HS-5 (cell line): ENCODE measurements around the gene SDHB.
"Not testable (repeated sequence)": the region's sequence is repeated elsewhere in the genome, so short reads cannot be mapped to it uniquely, and the experiment has no call there.

Experiments used
- DNase-seq: peaks from one replicate; pipeline ENCODE4 v3.0.0-alpha.2; 2012; ENCODE audit warnings: low read depth

SDHB gene

DNA sequence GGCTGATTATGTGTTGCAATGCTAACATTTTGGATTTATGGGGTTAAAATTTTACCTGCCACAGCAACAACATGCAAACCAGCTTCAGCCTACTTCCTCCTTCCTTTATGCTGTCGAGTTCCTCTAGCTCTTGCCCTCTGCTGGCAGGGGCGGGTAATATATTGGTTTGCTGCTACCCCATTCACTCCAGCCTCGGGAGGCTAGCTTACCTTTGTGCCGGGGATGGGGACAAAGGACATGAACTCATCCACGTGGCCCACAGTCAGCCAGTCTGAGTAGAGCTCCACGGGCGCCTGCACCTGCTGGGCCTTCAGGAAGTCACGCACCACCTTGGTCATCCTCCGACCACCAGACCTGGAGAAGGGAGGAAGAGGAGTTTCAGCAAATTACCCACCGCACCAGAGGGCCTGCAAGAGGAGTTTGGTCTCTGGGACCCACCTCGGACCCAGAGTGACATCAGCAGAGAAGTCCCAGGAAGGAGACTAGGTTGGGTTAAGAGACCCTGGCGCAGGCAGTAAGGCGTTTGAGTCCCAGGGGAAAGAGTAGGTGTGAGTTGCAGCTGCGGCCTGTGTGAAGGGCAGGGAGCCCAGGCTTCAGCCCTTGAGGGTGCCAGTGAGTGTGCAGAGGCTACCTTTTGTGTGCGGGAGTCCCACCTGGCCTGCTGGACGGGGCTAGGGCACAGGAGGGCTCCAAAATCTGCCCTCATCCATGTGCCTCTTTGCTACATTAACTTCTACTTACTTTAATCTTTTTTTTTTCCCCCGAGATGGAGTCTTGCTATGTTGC, 21.8 kb upstream of the SDHB start:
- DNase-seq = no peak

DNA sequence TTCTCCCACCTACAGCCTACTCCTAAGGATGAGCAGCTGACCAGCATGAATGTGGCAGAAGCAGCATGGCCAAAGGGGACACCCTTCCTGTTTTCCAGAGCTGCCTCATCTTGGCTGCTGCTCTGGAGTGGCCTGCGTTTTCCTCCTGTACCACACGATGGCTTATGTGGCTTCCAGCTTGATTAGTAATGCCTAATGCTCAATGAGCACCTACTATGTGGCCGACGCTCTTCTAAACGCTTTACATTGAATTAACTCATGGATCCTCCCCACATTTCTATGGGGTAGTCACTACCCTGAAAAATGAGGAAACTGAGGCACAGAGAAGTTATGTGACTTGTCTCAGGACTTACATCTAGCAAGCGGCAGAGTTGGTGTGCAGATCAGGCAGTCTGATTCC, 18.0 kb upstream of the SDHB start:
- DNase-seq = no peak

DNA sequence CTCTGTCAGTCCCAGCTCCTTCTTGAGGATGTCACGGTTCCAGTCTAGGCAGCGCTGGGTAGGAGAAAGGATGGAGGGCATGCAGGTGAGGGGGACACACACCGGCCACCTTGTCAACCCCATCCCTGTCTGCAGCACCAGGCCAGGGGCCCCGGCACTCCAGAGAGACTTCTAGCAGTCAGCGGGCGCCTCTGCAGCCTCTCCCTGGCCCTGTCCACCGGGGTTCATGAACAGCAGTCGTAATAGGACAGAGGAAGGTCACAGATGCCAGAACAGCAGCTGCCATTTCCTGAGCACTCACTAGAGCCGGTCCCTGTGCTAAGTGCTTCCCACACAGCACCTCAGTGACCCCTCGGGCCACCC, 16.3 kb upstream of the SDHB start:
- DNase-seq = no peak

DNA sequence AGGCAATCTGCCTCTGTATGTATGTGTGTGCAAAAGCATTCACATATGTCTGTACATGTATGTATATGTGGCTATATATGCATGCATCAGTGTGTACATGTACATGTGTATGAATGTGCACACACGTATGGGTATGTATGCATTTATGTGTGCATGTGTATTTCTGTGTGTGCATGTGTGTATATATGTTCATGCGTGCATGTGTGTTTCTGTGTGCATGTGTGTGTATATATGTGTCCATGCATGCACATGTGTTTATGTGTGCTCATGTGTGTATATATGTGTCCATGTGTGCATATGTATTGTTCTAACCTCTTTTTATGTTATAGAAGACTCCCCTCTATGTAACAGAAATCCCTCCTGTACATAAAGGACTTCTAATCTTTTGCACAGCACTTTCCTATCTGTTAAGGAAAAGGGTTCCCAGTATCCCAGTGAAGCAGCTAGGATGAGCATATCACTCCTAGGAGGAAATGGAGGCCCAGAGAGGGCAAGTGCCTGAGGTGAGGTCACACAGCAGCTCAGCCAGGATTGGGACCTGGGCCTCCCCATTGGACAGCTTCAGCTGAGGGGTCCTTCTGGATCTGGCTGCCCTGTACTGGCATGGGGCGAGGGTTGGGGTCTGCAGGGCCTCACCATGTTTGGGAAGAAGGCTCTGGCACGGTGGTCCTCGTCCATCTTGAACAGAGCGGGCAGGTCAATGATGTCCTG, 15.8 kb upstream of the SDHB start:
- DNase-seq = no peak

DNA sequence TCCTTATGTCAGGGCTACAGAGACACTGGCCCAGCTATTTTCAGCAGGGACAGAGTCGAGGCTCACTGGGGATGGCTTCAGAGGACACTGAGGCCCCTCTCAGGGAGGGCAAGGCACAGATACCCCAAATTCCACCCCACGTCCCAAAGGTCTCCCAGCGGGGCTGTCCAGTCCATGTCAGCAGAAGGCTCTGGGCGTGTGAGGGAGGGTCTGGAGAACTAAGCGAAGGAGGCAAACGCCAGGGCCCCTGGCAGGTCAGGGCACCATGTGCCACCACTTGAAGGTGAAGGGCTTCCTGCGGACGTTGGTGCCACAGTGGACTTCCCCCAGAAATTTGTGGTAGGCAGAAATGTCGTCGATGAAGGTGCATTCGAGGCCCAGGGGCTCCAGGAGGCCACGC, 15.0 kb upstream of the SDHB start:
- no peak for DNase-seq

DNA sequence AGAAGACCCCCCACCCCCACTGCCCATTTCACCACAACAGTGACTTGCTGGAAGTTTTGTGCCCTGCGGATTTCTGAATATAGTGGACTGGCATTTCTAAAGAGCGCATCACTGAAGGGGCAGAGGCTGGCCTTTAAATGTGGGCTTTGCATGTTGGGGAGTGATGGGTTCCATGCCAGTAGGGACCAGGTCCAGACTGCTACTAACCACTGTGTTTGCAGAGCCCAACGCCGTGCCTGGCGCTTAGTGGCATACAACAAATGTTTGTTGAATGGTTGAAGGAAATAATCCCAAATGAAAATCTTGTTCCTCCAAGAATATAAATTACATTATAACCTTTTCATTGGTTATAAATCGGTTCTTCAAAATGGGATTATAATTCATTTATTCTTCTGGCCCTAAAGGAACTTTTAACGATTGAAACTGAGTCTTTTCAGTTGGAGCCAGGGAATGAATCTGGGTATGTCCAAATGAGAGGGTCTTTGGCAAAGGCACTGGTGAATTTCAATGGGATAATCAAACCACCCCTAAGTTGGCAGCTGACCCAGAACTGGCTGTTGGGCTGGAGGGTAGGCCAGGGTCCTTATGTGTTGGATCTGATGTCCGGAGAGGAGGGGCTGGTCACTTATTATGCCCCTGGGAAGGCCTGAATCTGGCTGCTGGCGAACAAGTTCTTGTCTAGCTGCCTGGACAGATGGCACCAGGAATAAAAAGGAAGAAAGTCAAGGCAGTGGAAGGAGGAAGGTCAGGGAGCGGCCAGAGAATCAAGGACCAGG, 13.8 kb upstream of the SDHB start:
- no peak for DNase-seq

DNA sequence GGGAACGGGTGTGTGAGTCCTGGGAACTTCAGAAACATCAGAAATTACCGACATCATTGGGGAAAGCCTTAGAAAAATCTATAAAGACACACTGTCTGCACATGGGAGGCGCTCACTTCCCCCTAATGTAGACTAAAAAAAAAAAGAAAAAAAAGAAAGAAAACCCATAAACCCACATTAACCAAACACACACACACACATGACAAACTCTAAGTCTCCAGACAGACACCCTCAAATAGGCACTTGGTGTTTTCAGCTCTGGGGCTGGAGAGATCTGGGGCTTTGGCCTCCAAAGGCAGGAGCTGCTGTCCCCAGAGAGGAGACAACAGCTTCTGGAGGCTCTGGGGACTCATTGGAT, 13.2 kb upstream of the SDHB start:
- no peak for DNase-seq

DNA sequence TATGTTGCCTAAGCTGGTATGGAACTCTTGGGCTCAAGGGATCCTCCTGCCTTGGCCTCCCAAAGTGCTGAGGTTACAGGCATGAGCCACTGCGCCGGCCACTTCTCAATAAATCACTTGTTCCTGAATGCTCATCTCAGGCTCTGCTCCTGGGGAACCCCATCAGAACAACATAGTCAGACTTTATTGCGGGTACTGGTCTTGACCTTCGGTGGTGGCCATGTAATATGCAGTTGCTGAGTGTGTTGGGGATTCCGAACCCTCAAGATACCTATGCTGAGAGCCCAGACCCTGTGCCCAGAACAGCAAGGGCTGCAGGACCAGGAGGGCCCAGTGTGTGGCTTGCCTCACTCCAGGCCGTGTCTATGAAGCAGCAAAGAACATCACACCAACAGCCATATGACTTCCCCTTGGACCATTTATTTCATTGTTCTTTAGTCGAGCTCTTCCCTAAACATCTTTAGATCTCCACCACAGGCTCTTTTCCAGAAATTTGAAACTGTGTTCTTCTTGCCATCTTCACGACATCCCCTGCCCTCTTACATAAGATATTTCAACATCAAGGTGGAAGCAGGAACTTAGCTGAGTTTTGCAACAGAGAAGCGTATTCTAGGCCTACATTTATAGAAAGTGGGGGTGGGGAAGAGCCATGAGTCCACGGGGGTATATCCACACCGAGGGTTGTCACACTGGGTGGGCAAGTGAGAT, 12.7 kb upstream of the SDHB start:
- DNase-seq = no peak

DNA sequence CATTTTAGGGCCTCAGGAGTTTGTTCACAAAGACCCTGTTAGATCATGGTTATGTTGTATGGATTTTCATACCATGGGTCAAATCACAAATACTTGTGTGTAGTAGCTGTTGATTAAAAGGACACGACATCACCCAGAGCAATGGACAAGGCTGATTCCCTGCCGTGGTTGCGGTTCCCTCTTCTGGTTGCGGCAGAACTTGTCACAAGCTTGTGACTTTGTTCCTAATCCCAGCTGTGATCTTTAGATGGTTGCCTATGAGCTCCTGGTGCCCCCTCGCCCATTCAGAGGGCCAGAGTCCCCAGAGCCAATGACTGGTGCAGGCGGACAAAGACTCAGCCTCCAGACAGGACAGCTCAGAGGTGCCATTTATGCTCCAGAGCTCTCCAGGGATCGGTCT, 11.8 kb upstream of the SDHB start:
- DNase-seq = no peak

DNA sequence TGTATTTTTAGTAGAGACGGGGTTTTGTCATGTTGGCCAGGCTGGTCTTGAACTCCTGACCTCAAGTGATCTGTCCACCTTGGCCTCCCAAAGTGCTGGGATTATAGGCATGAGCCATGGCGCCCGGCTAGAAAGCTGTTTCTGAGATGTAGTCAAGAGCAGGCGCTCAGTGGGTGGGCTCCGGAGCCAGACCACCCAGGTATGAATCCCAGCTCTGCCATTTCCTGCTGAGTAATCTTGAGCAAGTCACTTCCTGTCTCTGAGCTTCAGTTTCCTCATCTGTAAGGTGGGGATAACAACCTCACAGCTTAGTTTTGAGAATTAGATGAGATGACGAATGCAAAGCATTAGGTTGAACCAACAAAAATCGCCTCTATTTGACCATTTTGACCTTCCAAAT, 8.9 kb upstream of the SDHB start:
- DNase-seq = not testable (repeated sequence)

DNA sequence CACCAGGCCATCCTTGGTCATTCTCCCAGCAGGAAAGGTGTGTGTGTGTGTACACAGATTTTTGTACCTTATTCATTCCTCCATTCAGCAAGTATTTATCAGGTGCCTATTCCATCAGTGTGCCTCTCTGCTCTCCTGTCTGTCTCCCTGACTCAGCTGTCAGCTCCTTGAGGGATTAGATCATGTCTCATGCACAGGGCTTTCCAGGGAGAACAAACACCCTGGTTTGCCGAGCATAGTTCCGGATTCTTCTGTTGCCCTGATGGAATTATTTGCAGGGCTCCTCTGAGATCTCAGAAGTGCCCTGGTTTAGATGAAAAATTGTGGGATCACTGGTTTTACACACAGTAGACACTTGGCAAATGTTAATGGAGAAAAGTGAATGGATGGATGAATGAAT, 8.1 kb upstream of the SDHB start:
- DNase-seq = no peak

DNA sequence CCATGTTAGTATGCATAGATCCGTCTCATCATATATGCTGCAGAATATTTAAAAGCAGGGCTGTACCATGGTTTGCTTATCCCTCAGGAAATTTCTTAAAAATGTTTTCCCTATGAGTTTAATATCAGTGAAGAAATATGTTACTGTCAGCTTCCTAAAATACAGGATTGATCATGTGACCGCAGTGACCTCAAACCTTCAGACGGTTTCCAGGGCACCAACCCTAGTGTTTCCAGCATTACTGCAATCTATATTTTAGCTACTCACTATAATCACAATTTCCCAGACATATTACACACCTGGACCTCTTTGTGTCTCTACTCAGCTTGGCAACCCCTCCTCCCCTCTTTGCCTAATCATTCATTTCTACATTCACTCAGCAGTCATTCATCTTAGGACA, 7.7 kb upstream of the SDHB start:
- no peak for DNase-seq

DNA sequence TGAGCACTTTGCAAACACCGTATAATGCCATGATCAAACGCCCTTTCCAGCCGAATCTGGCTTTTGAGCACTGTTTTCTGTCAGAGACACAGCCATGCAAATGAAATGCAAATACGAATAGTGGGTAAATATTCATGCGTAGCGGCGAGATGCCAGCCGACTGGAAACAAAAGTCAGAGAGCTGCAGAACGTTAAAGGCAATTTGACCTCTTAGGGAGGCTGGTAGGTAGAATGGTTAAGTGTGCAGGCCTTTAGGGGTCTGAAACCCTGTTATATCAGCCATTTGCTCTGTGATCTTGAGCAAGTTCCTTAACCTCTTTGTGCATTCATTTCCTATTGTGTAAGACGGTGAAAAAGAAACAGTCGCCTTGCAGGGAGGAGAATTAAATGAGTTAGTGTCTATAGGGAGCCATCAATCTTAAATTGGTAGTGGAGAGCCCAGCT, 6.5 kb upstream of the SDHB start:
- DNase-seq = no peak

DNA sequence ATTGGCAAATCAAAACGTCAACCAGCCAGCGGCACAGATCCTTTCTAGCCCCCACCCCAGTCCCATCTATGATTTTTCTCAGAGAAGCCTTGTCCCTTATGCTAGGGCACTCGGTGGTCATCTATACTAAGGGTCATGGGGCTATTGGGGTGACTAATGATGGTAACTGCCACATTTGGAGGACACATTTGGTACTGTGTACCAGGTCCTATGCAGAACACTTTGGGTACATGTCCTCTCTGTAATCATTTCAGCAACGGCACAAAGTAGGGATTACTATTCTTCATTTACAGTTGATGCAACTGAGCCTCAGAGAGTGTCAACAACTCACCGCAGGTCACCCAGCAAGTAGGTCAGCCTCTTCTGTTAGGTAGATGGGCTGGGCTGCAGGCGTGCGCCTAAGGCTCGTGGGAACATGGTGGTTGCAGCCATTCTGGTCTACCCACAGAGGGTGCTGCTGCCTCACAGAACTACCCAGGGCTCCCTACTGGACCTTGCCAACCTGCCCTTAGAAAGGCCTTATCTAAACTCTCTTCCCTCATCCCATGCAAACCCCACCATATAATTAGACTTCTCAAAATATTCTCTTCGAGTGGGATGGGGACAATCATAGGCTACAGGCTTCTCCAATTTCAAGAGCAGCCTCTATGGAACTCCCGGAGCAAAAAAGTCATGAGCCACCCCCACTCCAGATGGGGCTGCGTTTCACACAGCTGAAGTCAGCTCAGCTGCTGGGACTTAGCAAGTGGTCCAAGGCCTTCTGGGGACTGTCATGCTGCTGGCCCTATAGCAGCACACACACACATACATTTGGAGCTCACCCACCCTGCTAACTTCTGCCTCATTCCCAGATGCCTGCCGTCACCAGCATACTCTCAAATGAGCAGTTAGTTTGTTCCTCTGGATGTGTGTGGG, 5.8 kb upstream of the SDHB start:
- no peak for DNase-seq

DNA sequence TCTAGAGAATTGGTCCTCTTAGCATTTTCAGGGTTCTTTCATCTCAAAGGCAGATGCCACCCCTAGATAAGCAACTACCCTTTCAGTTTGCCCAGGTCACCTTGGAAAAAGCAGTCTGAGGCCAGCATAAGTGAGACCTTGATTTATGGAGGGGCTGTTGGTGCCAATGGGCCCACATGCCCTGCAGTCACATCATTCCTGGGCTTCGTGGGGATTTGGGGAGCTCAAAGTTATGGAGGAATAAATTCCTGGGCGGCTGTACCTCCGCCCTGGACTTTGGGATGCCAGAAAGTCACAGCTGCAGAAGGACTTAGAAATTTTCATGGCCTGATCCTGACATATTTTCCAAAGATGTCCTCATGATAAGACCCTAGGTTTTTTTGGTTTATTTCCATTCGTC, 2.7 kb upstream of the SDHB start:
- DNase-seq = no peak

DNA sequence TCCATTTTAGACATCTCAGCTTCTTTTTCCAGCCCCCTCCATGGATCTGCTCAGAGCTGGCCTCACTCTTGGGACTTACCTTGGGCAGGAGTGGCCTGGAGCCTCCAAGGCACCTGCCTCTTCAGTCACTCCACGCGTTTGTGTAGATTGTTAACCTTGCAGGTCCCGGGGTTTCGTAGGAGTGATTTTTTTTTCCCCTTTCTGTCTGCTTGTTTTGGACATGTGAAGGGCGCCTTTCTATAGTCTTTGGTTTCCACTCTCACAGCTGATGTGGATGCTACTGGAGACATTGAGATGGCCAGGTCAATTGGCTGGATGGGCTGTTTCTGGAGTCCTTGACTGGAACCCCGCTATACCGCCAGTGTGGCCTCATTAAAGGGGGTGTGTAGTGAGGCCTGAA, 2.0 kb upstream of the SDHB start:
- DNase-seq = no peak

DNA sequence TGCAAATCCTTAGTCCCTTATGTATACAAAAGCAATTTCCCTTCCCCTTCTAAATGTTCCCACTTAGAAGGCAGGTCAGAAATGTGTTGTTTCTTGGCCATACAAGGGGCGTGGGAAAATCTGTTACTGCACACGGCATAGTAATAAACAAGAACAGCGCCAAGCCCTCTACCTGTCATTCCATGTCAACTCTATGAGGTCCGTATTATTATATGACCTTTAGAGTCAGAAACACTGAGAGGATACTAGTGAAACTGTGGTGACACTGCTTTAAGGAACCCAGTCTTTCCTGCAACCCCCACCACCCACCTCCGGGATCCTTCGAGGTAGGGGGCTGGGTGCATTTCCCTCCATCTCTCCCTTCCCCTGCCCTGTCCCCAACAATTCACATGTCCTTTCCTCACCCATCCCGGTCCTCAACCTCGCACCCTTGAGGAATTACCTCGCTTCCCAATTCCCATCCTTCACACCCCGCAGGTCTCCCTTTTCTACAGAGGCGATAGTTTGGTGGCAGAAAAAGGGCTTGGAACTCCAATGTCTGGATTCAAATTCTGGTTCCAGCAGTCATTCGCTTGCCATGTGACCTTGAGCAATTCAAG, 647 bp downstream of the SDHB start:
- DNase-seq = no peak

DNA sequence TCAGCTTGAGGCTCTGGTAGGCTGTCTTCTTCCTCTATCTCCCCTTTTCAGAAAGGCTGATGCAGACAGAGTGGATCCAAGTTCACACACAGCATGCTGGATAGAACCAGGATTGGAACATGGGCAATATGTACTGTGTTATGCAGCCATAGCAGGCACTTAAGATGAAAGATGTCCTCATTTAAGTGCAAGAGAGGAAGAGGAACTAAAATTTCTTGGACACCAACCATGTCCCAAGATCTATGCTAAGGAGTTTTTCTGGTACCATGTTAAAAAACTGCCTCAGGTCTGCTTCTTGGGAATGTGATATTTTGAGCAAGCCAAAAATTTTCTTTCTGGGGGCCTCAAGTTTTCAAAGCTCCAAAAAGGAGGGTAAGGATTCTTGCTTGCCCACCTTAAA, 1.2 kb downstream of the SDHB start:
- DNase-seq = no peak

DNA sequence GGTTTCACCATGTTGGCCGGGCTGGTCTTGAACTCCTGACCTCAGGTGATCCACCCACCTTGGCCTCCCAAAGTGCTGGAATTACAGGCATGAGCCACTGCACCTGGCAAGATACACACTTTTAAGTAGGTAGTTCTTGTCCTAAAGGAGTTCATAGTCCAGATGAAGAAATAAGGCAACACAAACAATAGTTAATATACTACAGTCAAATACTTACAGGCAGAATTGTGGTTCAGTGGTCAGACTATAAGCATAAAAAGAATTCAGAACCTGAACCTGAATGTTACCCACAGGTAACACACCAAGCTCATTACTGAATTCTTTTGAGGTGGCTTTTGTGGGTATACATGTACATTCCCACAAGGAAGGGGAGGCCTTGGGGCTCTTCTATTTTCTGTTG, 1.8 kb downstream of the SDHB start:
- no peak for DNase-seq

DNA sequence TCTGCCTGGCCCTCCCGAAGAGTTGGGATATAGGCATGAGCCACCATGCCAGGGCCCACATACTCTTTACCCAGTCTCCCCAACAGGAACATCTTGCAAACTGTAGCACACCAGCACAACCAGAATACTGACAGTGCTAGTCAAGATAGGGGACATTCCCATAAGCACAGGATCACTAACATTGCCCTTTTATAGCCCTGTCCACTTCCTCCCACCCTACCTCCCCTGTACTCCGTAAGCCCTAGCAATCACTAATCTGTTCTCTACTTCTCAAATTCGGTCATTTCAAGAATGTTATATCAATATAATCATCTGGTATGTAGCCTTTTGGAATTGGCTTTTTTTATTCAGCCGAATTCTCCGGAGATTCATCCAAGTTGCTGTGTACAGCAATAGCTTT, 5.9 kb downstream of the SDHB start:
- DNase-seq = no peak

DNA sequence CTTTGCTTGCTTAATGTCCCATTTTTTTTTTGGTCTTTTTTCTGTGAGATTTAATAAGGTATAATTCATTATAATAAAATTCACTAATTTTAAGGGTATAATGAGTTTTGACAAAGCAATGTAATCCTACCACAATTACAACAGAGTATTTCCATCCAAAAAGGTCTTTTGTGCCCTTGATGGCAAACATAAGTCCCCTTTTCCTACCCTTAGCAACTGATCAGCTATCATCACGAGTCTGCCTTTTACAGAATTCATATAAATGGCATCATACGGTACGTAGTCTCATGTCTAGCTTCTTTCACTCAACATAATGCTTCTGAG, 7.5 kb downstream of the SDHB start:
- DNase-seq = no peak
